ENCODE measurements around the gene AFDN. TPM values are rescaled to one million over a fixed set of nuclear protein-coding genes. Genes with fewer than 3 reads are reported as not detected.
A peak's percentile ranks its signal among the peaks of the same experiment; 100 is the strongest.

Gene AFDN
- total and polyA plus RNA-seq, 2 of the 8 experiments (the other 6 are each of a cell fraction or from before 2014, with no cell fraction given), result 53.4 to 192 TPM

- no peak overlapping the region for H3K4me3 ChIP-seq (ENCODE audit: extremely low read depth in 1 of 4, insufficient read depth in 2 of 4, low read depth in 3 of 4, low read length in 4 of 4)
- H3K79me2 ChIP-seq (ENCODE audit: control insufficient read depth in 1 of 2, insufficient read depth in 2 of 2, low read length in 2 of 2), result no peaks in the 10 kb centered on the region
- H3K27me3 ChIP-seq (replicated peaks in 1 of 4; ENCODE audit: control insufficient read depth in 3 of 4, extremely low read depth in 1 of 4, insufficient read depth in 3 of 4, low read length in 3 of 4), result no peaks in the 10 kb centered on the region; a peak in 3 of 7 replicates
- H4K5ac ChIP-seq (ENCODE audit: insufficient read length, low read depth, low read length), result no peak overlapping the region
- H3K18ac ChIP-seq (ENCODE audit: extremely low read depth, low read length), result no peak overlapping the region; the same call in 1 of the 2 replicates
- no peak overlapping the region; the same call in 1 of the 2 replicates for H2BK5ac ChIP-seq (ENCODE audit: low read depth, low read length)
- peak in 1 of 2 experiments; percentile 15; a peak in 1 of 4 replicates for TF ChIP-seq RAD21 (IDR thresholded peaks at IDR 0.05 in 1 of 2, conservative IDR thresholded peaks at IDR 0.05 in 1 of 2; ENCODE audit: low read depth in 2 of 2, low read length in 2 of 2)
- no peak for TF ChIP-seq KDM4A (IDR thresholded peaks at IDR 0.05; ENCODE audit: low read depth, low read length, severe bottlenecking)
- H3K36me3 ChIP-seq (ENCODE audit: control insufficient read depth in 2 of 4, insufficient read depth in 4 of 4, low read length in 3 of 4), result no peaks in the 10 kb centered on the region
- no peak overlapping the region for H3K27ac ChIP-seq (ENCODE audit: low read depth, low read length)
- POLR2A ChIA-PET (ENCODE audit: partially characterized antibody), result no interaction called here
- no peak overlapping the region; the same call in 1 of the 2 replicates for H2BK20ac ChIP-seq (ENCODE audit: low read length)
- no peak overlapping the region for H3K4me2 ChIP-seq (ENCODE audit: insufficient read depth in 1 of 2, low read depth in 2 of 2, low read length in 2 of 2)
- no peaks in the 10 kb centered on the region for H3K79me1 ChIP-seq (ENCODE audit: low read depth, low read length)
- H3K23ac ChIP-seq (ENCODE audit: insufficient read length), result no peak overlapping the region
- no peak overlapping the region for H3K4ac ChIP-seq (replicated peaks; ENCODE audit: insufficient read length, low read depth, low read length)
- CTCF ChIA-PET (ENCODE audit: partially characterized antibody), result interaction anchor here (0.6 kb wide), 1 partner anchor 57 kb away, joined by 3 read pairs; no protein-coding TSS in a partner anchor
- H2BK15ac ChIP-seq (ENCODE audit: low read length), result no peak overlapping the region
- no peak overlapping the region for H4K91ac ChIP-seq (replicated peaks; ENCODE audit: insufficient read length, low read length)
- peaks cover 0 to 13% (median 6%) of the 10 kb centered on the region in 4 experiments; a peak in 4 of 7 replicates for H3K4me1 ChIP-seq (replicated peaks in 1 of 4; ENCODE audit: control insufficient read depth in 3 of 4, insufficient read depth in 4 of 4, low read length in 3 of 4)
- no peak overlapping the region for H3K9ac ChIP-seq (replicated peaks in 1 of 4; ENCODE audit: extremely low read depth in 1 of 4, low read depth in 3 of 4, low read length in 3 of 4)
- WGBS, 2 experiments (ENCODE audit: extremely low coverage in 1 of 2, insufficient coverage in 1 of 2, insufficient read length in 1 of 2, insufficient replicate concordance in 2 of 2, low coverage in 1 of 2, low lambda C conversion rate in 2 of 2, missing lambda C conversion rate in 1 of 2), result 73% methylated on average over 23 of the region's 23 CpGs; no CpG with 5 or more reads in 1 of the 2 experiments
- no peaks in the 10 kb centered on the region for H3K9me3 ChIP-seq (ENCODE audit: insufficient read depth in 2 of 2, low read depth in 1 of 2, low read length in 1 of 2)
- H4K20me1 ChIP-seq (replicated peaks in 1 of 2; ENCODE audit: control insufficient read depth in 1 of 2, insufficient read depth in 2 of 2, low read length in 2 of 2), result no peaks in the 10 kb centered on the region
- H2BK120ac ChIP-seq (replicated peaks; ENCODE audit: low read depth, low read length), result no peak overlapping the region
- no peak for FAIRE-seq
- no peak overlapping the region for H4K8ac ChIP-seq (ENCODE audit: extremely low read depth, insufficient read depth, low read length)
- H3K23me2 ChIP-seq (ENCODE audit: low read depth, low read length), result no peaks in the 10 kb centered on the region
- no peak overlapping the region for H3K14ac ChIP-seq (ENCODE audit: insufficient read length)
- H2AFZ ChIP-seq (ENCODE audit: low read length), result no peak overlapping the region
- H3K56ac ChIP-seq (replicated peaks; ENCODE audit: insufficient read length, low read depth, low read length), result no peak overlapping the region
- H2AK5ac ChIP-seq (ENCODE audit: low read depth, low read length), result no peak overlapping the region
- peak overlapping the region; percentile 90; the same call in 1 of the 2 replicates for H2BK12ac ChIP-seq (ENCODE audit: low read depth, low read length)
- peak in 1 of 2 experiments; percentile 49 for DNase-seq (ENCODE audit: low read depth in 1 of 2, low spot score in 2 of 2)
Measured at GRCh38 chr6:167799033-167799821, 27.5 kb upstream of the AFDN start.

All from H1 (cell line).